HEK293 (cell line): ENCODE measurements around the gene SERPINI1.

Source experiments
- CTCF ChIP-seq: fragments of 450-650 bp; formaldehyde crosslinking; IDR thresholded peaks from 2 replicates; pipeline ENCODE4 v1.5.1; 2016; ENCODE audit warnings: missing biosample characterization, missing genetic modification characterization
- ZNF518A ChIP-seq: fragments of 450-650 bp; formaldehyde crosslinking; conservative IDR thresholded peaks from 2 replicates; pipeline ENCODE4 v1.5.1; 2016; ENCODE audit warnings: low read depth, missing biosample characterization, missing genetic modification characterization

DNA sequence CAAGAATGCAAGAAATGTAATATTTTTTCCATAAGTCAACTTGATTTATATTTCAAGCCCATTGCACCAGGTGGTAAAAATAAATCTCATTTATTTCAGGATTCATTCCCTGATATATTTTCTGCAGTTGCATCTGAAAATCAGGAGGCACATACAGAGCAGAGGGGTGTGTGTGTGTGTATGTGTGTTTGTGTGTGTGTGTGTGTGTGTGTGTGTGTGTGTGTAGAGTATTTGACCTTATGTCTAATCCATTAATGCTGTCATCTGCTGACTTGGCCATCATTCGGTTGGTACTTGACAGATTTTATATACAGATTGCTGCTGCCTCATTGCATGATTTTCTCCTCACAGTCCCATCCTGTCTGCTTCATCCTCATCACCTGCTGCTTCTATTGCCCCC lies 118.5 kb downstream of the SERPINI1 start:
- TF ChIP-seq ZNF518A (tag by site-specific recombination) (no peak), CTCF (tag by site-specific recombination) (no peak)
